GM08714 (cell line): ENCODE data around the gene SLC6A18.

Experiments
- H3K4me3 ChIP-seq: fragments of 200-500 bp; sonication (Bioruptor generic); 2 replicates; pipeline ENCODE4 v1.5.1; 2014; ENCODE audit warnings: mild to moderate bottlenecking, low read length, inconsistent platforms
- ZNF274 ChIP-seq: IDR thresholded peaks from 2 replicates; pipeline ENCODE4 v1.6.1; 2012; ENCODE audit warnings: mild to moderate bottlenecking, low read depth, low read length

The SLC6A18 gene

DNA sequence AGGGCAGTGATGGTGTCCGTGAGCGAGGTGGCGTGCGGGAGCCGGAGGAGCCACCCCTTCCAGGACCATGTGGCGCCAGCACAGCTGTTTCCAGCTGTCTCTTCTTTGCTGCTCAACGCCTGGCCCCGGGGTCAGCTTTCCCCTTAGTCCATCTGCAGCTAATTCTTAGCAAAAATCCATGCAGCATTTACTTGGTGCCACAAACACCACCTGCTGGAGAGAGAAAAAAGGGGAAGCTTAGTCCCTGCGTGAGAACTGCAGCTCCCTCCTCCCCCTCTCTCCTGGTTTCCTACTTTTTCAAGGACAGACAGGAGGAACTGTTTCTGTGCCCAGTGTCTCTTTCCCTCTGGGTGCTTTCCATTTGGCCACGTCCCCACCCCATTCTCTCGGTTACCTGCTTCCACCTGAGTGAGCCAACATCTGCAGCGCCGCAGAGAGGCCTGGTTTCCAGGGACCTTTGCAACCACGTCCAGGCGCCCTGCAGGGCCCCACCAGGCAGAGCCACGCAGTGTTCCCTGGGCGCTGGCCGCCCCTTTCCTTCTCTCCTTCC, 20.4 kb upstream of the SLC6A18 start:
- no peak overlapping the region for H3K4me3 ChIP-seq
- no peak for TF ChIP-seq ZNF274

DNA sequence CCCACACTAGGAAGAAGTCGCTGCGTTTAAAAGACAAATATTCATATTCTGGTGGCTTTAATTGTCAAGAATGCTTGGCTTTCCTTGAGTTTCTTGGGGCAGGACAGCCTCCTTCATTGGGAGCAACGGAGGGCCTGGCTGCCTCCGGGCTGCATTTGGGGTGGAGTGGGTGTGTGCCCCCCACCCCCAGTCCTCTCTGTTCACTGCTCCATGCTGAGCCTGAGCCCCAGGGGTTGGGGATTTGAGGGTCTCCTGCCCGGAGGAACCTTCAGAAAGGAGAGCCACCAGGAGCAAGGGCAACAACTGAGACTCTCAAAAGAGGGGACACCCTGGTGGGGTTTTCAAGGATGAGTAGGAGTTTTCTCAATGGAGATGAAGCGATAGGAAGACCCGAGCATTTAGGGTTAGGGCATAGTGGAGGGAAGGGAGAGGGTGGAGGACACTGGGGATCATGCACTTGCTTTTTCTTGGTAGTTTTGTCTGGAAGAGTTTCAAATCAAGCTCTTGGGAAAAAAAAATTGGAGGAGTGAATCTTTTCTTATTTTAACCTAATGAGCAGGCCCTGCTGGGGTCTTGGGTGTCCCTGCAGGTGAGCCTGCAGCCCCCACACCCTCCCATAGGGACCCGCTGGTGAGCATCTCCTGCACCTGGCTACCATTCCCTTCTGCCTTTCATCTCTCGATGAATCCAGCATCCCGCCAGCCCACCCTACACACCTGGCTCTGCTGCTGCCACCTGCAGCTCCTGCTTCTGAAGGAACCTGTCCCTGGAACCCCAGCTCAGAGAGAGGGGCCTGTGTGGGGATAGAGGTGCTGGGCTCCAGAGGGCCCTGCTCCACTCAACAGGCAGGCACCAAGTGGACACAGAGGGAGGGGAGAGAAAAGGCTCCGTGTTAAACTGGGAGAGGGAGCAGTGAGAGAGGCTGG, 19.7 kb upstream of the SLC6A18 start:
- no peak for TF ChIP-seq ZNF274
- no peak overlapping the region for H3K4me3 ChIP-seq

GRCh38 chr5:1206521-1207412, 18.4 kb upstream of the SLC6A18 start:
- TF ChIP-seq ZNF274 = no peak
- no peak overlapping the region for H3K4me3 ChIP-seq

- no peak for TF ChIP-seq ZNF274
- no peak overlapping the region for H3K4me3 ChIP-seq
Measured at GRCh38 chr5:1207555-1207954, 17.6 kb upstream of the SLC6A18 start.

- TF ChIP-seq ZNF274 = no peak
- no peak overlapping the region for H3K4me3 ChIP-seq
Measured at GRCh38 chr5:1208221-1208742, 16.9 kb upstream of the SLC6A18 start.

- TF ChIP-seq ZNF274 = no peak
- H3K4me3 ChIP-seq = no peak overlapping the region
Measured at GRCh38 chr5:1208743-1209488, 16.3 kb upstream of the SLC6A18 start.

DNA sequence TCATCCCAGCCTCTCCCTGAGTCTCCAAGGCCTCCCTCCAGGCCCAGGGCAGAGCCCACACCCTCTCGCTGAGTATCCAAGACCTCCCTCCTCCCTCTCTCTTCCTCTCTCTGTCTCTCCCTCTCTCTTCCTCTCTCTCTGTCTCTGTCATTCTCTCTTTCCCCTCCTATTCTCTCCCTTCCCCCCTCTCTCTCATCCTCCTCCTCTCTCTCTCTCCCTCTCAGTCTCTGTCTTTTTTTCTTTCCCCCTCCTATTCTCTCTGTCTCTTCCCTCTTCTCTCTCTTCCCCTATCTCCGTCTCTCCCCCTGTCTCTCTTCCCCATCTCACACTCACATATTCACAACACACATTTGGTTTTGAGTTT, 15.7 kb upstream of the SLC6A18 start:
- H3K4me3 ChIP-seq = no peak overlapping the region
- no peak for TF ChIP-seq ZNF274

DNA sequence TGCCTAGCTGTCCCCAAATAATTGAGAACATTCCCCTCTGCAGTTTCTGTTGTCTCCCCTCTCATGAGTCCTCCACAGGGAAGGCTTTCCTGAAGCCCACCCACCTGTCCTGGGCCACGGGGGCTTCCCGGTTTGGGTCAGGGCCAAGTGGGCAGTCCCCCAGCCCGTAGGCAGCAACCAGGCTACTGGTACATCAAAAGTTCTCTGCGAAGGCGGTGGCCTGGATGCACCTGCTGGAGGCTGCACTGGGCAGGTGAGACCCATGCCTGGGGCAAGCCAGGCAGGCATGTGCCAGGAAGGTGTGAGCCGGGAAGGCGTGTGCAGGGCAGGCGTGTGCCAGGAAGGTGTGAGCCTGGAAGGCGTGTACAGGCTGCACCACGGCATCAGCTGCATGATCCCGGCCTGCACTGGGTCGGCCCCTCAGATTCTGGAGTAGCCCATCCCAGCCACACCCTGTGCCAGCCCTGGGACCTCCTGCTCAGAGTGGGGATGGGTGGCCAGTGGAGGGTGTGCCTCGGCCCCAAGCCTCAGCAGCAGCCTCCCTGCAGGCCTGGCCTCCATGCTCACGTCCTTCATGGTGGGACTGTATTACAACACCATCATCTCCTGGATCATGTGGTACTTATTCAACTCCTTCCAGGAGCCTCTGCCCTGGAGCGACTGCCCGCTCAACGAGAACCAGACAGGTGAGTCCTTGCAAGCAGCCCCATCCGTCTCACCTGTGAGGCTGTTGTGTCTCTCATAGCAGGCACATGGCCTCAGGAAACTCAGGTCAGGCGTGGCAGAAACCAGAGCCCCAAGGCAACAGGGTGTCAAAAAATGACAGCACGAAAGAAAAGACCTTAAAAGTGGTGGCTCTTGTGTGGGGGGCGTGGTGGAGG, 15.0 kb upstream of the SLC6A18 start:
- no peak for TF ChIP-seq ZNF274
- H3K4me3 ChIP-seq = no peak overlapping the region

- no peak for TF ChIP-seq ZNF274
- H3K4me3 ChIP-seq = no peak overlapping the region
Measured at GRCh38 chr5:1210832-1211251, 14.3 kb upstream of the SLC6A18 start.

DNA sequence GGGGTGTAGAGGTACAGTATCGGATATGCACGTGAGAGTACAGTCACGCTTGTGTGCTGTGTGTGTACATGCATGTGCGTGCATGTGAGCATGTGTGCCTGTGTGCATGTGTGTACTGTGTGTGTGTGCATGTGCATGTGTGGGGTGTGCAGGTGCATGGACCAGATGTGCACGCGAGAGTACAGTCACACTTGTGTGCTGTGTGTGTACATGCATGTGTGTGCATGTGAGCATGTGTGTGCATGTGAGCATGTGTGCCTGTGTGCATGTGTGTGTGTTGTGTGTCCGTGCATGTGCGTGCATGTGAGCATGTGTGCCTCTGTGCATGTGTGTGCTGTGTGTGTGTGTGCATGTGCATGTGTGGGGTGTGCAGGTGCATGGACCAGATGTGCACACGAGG, 13.5 kb upstream of the SLC6A18 start:
- TF ChIP-seq ZNF274 = no peak
- H3K4me3 ChIP-seq = no peak overlapping the region

DNA sequence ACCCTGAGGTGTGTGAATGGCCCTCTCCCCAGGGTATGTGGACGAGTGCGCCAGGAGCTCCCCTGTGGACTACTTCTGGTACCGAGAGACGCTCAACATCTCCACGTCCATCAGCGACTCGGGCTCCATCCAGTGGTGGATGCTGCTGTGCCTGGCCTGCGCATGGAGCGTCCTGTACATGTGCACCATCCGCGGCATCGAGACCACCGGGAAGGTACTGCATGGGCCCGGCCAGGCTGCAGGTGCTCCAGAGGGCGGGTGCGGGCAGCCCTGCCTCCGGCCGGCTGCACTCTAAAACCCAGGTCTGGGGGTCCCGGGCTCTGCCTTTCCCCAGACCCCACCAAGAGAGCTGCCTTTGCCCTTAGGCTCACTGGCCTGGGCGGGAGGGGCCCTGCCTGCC, 12.9 kb upstream of the SLC6A18 start:
- H3K4me3 ChIP-seq = no peak overlapping the region
- TF ChIP-seq ZNF274 = no peak

GRCh38 chr5:1212881-1213280, 12.3 kb upstream of the SLC6A18 start:
- no peak overlapping the region for H3K4me3 ChIP-seq
- TF ChIP-seq ZNF274 = no peak
